A549 (cell line): Measurements from ENCODE around the gene FAM200C. TPM values are rescaled to one million over a fixed set of nuclear protein-coding genes. Genes with fewer than 3 reads are reported as not detected.

Experiments used
- ATAC-seq, 2 experiments: fragments of 200-7000 bp in 1 of 2; fragments of >200 bp in 1 of 2; cut with Nextera tagmentation in 1 of 2; cut with Tn5 transposase in 1 of 2; 3 replicates each; pipeline versions ENCODE4 v1.8.0 to v1.9.1; 2018 to 2020; ENCODE audit warnings: mild to moderate bottlenecking in 1 of 2, moderate library complexity in 1 of 2
- CTCF ChIA-PET: fragments of 300-600 bp; sonication (Branson Sonifier 250); formaldehyde crosslinking; extraction: SDS; loops from one replicate; lab custom pipeline; 2021; ENCODE audit warnings: antibody characterized with exemption, inconsistent platforms; lab: Yijun Ruan, JAX
- POLR2A ChIA-PET: fragments of 350-600 bp; formaldehyde crosslinking; extraction: SDS; loops from one replicate; lab custom pipeline; 2021; ENCODE audit warnings: antibody characterized with exemption, inconsistent platforms; lab: Yijun Ruan, JAX
- DNase-seq, 2 experiments: peaks; one replicate each; pipeline versions ENCODE4 v3.0.0 to v3.0.0-alpha.2; 2011 to 2016; ENCODE audit warnings: low read depth in 1 of 2, low spot score in 1 of 2
- FAIRE-seq: peaks from 2 replicates; lab custom pipeline; 2011; peaks lifted over from hg19 to GRCh38; lab: Jason Lieb, UNC
- H3K27ac ChIP-seq, 2 experiments: fragments of >200 bp; sonication (Bioruptor Twin); formaldehyde crosslinking; 3 replicates each; pipeline ENCODE4 v1.5.1; 2016 to 2017
- H3K4me1 ChIP-seq: fragments of >200 bp; sonication (Bioruptor Twin); formaldehyde crosslinking; 3 replicates; pipeline ENCODE4 v1.6.1; 2016
- H3K4me2 ChIP-seq: fragments of >200 bp; sonication (Bioruptor Twin); formaldehyde crosslinking; 3 replicates; pipeline ENCODE4 v1.6.1; 2016
- H3K4me3 ChIP-seq: fragments of >200 bp; sonication (Bioruptor Twin); formaldehyde crosslinking; 3 replicates; pipeline ENCODE4 v1.5.1; 2016
- H3K9me3 ChIP-seq: fragments of >200 bp; sonication (Bioruptor Twin); formaldehyde crosslinking; 3 replicates; pipeline ENCODE4 v1.6.1; 2016
- CHD4 ChIP-seq: fragments of 200-600 bp; sonication (generic); IDR thresholded peaks from 2 replicates; pipeline ENCODE4 v1.6.1; 2016; ENCODE audit warnings: antibody characterized with exemption, mild to moderate bottlenecking, borderline replicate concordance
- FOSB ChIP-seq: fragments of 250-450 bp; sonication (Bioruptor Pico); IDR thresholded peaks from 2 replicates; pipeline ENCODE4 v1.5.0; 2020; ENCODE audit warnings: mild to moderate bottlenecking, moderate library complexity
- FOSL2 ChIP-seq, 2 experiments: fragments of 450-650 bp in 1 of 2; fragments of >200 bp in 1 of 2; sonication (Bioruptor Twin) in 1 of 2; formaldehyde crosslinking; IDR thresholded peaks; 2 replicates each; pipeline versions ENCODE4 v1.5.0 to v1.6.1; 2016 to 2020; ENCODE audit warnings: mild to moderate bottlenecking in 1 of 2, moderate library complexity in 1 of 2
- MYC ChIP-seq: IDR thresholded peaks from 2 replicates; pipeline ENCODE4 v1.6.1; 2012; ENCODE audit warnings: mild to moderate bottlenecking, inconsistent platforms, low read length, improper control_type of control experiment, borderline replicate concordance
- NPAS2 ChIP-seq: fragments of 250-450 bp; sonication (Bioruptor Pico); IDR thresholded peaks from 2 replicates; pipeline ENCODE4 v1.8.0; 2022; ENCODE audit warnings: mild to moderate bottlenecking, moderate library complexity, borderline replicate concordance
- POLR2A ChIP-seq: IDR thresholded peaks from 2 replicates; pipeline ENCODE4 v1.6.1; 2012; ENCODE audit warnings: mild to moderate bottlenecking, low read length
- POLR2AphosphoS2 ChIP-seq: conservative IDR thresholded peaks from 2 replicates; pipeline ENCODE4 v1.6.1; 2012; ENCODE audit warnings: low read length, improper control_type of control experiment, inconsistent platforms
- RAD21 ChIP-seq, 2 experiments: fragments of >200 bp in 1 of 2; sonication (Bioruptor Twin) in 1 of 2; formaldehyde crosslinking in 1 of 2; IDR thresholded peaks in 1 of 2; conservative IDR thresholded peaks in 1 of 2; 2 replicates in 1 of 2; 3 replicates in 1 of 2; pipeline ENCODE4 v1.6.1; 2012 to 2018; ENCODE audit warnings: inconsistent platforms in 1 of 2
- RFX5 ChIP-seq: fragments of 450-650 bp; IDR thresholded peaks from 2 replicates; pipeline ENCODE4 v1.7.1; 2014; ENCODE audit warnings: antibody characterized with exemption, mild to moderate bottlenecking, moderate library complexity
- TP53 ChIP-seq: fragments of 250-450 bp; sonication (Bioruptor Pico); IDR thresholded peaks from 2 replicates; pipeline ENCODE4 v1.5.0; 2021; ENCODE audit warnings: mild to moderate bottlenecking, moderate library complexity
- ZFP36 ChIP-seq: fragments of 450-650 bp; IDR thresholded peaks from 2 replicates; pipeline ENCODE4 v1.6.1; 2014; ENCODE audit warnings: borderline replicate concordance; ENCODE audit not compliant: partially characterized antibody
- ZSCAN20 ChIP-seq: fragments of 250-450 bp; sonication (Bioruptor Pico); IDR thresholded peaks from 2 replicates; pipeline ENCODE4 v1.8.0; 2022; ENCODE audit warnings: mild to moderate bottlenecking, moderate library complexity
- WGBS: methylation state at CpG from one replicate; pipeline ENCODE4 v1.1.6; 2017; ENCODE audit errors: missing lambda C conversion rate; 5-methylcytosine and 5-hydroxymethylcytosine counted together
- polyA plus RNA-seq, 4 experiments: library from polyadenylated mRNA; depleted of rRNA in 3 of 4; stranded (reverse); fragments of >200 nt; fragmentation: RNase III in 1 of 4; extraction: RNeasy Plus Mini Kit Qiagen cat#74134 plus additional on column Dnase treatment in 1 of 4; gene quantifications; 2 replicates in 3 of 4; 3 replicates in 1 of 4; pipeline ENCODE4 v1.2.3, GENCODE V29; 2011 to 2017
- TF ChIP-seq, protein P1 (sequence below): fragments of >200 bp; sonication (Bioruptor Twin); formaldehyde crosslinking; IDR thresholded peaks from 3 replicates; pipeline ENCODE4 v1.5.1; 2016
- TF ChIP-seq, protein P2 (sequence below): IDR thresholded peaks from 2 replicates; pipeline ENCODE4 v1.6.1; 2012
- TF ChIP-seq, protein P3 (sequence below): fragments of 150-350 bp; IDR thresholded peaks from 2 replicates; pipeline ENCODE4 v1.6.1; 2014; ENCODE audit warnings: low read depth, mild to moderate bottlenecking, low read length
- TF ChIP-seq, protein P4 (sequence below): IDR thresholded peaks from 2 replicates; pipeline ENCODE4 v1.6.1; 2012; ENCODE audit warnings: low read depth, borderline replicate concordance
- TF ChIP-seq, protein P5 (sequence below): fragments of 250-450 bp; sonication (Bioruptor Pico); IDR thresholded peaks from 2 replicates; pipeline ENCODE4 v1.5.0; 2020; ENCODE audit warnings: low read depth, mild to moderate bottlenecking, moderate library complexity

The FAM200C gene
- polyA plus RNA-seq, 2 of the 4 experiments (the other 2 are of a cell fraction): 2.7 to 4.3 TPM

DNA sequence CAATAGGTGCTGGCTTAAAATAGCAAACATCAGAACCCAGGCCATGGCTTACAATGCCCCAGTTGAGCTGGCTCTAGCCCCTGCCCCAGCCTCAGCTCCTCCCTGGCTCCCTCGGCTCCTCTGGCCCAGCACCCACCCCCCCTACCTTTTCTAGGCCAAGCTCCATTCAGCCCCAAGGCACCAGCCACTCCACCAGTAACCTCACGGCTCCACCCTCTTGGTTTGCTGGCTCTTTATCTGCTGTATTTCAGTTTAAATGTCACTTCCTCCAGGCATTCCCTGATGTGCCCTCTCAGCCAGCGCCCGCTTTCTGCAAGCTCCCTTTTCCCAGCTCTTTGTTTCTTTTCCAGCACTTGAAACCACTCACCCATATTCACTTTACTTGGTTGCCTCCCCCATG is 40.0 kb downstream of the FAM200C start (continued):
- TF ChIP-seq, protein P1, sequence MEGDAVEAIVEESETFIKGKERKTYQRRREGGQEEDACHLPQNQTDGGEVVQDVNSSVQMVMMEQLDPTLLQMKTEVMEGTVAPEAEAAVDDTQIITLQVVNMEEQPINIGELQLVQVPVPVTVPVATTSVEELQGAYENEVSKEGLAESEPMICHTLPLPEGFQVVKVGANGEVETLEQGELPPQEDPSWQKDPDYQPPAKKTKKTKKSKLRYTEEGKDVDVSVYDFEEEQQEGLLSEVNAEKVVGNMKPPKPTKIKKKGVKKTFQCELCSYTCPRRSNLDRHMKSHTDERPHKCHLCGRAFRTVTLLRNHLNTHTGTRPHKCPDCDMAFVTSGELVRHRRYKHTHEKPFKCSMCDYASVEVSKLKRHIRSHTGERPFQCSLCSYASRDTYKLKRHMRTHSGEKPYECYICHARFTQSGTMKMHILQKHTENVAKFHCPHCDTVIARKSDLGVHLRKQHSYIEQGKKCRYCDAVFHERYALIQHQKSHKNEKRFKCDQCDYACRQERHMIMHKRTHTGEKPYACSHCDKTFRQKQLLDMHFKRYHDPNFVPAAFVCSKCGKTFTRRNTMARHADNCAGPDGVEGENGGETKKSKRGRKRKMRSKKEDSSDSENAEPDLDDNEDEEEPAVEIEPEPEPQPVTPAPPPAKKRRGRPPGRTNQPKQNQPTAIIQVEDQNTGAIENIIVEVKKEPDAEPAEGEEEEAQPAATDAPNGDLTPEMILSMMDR: no peak
- TF ChIP-seq RFX5 (no peak), POLR2AphosphoS2 (no peak)

DNA sequence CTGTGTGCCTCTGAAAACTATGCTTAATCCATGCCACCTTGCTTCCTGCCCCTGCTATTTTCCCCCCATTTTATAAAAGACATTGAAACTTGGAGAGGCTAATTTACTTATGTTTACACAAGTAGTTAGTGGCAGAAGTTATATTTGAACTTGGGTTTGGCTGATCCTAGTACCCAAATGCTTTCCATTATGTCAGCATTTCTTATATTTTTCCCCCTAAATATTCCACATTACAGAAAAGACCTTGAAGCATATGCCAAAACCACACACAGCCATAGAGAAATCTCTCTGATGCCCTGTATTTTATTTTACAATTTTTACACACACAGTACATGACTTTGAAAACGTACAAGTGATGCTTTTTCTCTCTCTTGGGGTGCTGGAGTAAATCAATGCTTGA is 40.6 kb downstream of the FAM200C start:
- H3K4me1 ChIP-seq: no peaks in the 10 kb centered on the region
- WGBS: 19% methylated on average over 1 of the region's 1 CpG
- CTCF ChIA-PET: interaction anchor here (1.0 to 3.1 kb wide), 3 partner anchors 14 to 333 kb away, joined by 3 to 22 read pairs (median 4); no protein-coding TSS in a partner anchor
- H3K9me3 ChIP-seq: no peaks in the 10 kb centered on the region
- H3K4me3 ChIP-seq: no peak overlapping the region
- POLR2A ChIA-PET: no interaction called here
- DNase-seq: no peak
- no peak overlapping the region for H3K4me2 ChIP-seq
- FAIRE-seq: no peak
- no peak for ATAC-seq
- no peak overlapping the region for H3K27ac ChIP-seq
- no peak for TF ChIP-seq FOSL2 (IDR thresholded peaks at IDR 0.05)
- no peak for TF ChIP-seq FOSL2 (CRISPR knock-in tag; IDR thresholded peaks at IDR 0.05)
- TF ChIP-seq, protein P2, sequence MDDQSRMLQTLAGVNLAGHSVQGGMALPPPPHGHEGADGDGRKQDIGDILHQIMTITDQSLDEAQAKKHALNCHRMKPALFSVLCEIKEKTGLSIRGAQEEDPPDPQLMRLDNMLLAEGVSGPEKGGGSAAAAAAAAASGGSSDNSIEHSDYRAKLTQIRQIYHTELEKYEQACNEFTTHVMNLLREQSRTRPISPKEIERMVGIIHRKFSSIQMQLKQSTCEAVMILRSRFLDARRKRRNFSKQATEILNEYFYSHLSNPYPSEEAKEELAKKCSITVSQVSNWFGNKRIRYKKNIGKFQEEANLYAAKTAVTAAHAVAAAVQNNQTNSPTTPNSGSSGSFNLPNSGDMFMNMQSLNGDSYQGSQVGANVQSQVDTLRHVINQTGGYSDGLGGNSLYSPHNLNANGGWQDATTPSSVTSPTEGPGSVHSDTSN: no peak
- TF ChIP-seq, protein P3, sequence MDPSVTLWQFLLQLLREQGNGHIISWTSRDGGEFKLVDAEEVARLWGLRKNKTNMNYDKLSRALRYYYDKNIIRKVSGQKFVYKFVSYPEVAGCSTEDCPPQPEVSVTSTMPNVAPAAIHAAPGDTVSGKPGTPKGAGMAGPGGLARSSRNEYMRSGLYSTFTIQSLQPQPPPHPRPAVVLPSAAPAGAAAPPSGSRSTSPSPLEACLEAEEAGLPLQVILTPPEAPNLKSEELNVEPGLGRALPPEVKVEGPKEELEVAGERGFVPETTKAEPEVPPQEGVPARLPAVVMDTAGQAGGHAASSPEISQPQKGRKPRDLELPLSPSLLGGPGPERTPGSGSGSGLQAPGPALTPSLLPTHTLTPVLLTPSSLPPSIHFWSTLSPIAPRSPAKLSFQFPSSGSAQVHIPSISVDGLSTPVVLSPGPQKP: no peak
- TF ChIP-seq MYC: no peak
- TF ChIP-seq, protein P1: no peak
- TF ChIP-seq ZSCAN20 (CRISPR knock-in tag): no peak
- TF ChIP-seq NPAS2 (CRISPR knock-in tag): no peak
- no peak for TF ChIP-seq TP53 (CRISPR knock-in tag)
- no peak for TF ChIP-seq ZFP36
- TF ChIP-seq POLR2A: no peak
- TF ChIP-seq RAD21 (conservative IDR thresholded peaks at IDR 0.05 in 1 of 2, IDR thresholded peaks at IDR 0.05 in 1 of 2): no peak
- TF ChIP-seq FOSB: no peak
- TF ChIP-seq CHD4: no peak
- TF ChIP-seq, protein P4, sequence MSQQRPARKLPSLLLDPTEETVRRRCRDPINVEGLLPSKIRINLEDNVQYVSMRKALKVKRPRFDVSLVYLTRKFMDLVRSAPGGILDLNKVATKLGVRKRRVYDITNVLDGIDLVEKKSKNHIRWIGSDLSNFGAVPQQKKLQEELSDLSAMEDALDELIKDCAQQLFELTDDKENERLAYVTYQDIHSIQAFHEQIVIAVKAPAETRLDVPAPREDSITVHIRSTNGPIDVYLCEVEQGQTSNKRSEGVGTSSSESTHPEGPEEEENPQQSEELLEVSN: no peak
- TF ChIP-seq, protein P5, sequence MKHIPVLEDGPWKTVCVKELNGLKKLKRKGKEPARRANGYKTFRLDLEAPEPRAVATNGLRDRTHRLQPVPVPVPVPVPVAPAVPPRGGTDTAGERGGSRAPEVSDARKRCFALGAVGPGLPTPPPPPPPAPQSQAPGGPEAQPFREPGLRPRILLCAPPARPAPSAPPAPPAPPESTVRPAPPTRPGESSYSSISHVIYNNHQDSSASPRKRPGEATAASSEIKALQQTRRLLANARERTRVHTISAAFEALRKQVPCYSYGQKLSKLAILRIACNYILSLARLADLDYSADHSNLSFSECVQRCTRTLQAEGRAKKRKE (CRISPR knock-in tag): no peak
